Suprapubic skin (tissue), 3 donors: Measurements from ENCODE around the gene MYO16.

Experiments
- CTCF ChIP-seq, 2 donors: fragments of 200-600 bp in 1 of 2; fragments of 450-650 bp in 1 of 2; sonication (generic) in 1 of 2; IDR thresholded peaks; one replicate each; pipeline ENCODE4 v1.5.1; 2016 to 2019; ENCODE audit warnings: antibody characterized with exemption in 2 of 2, mild to moderate bottlenecking in 1 of 2, moderate library complexity in 1 of 2
- POLR2AphosphoS5 ChIP-seq, 3 donors: sonication (generic); formaldehyde crosslinking; IDR thresholded peaks; one replicate each; pipeline ENCODE4 v1.6.1; 2017; ENCODE audit warnings: antibody characterized with exemption in 3 of 3

- TF ChIP-seq CTCF (IDR thresholded peaks at IDR 0.05) (no peak), POLR2AphosphoS5 (IDR thresholded peaks at IDR 0.05) (no peak)
Observed at GRCh38 chr13:109012115-109012514, 382.7 kb downstream of the MYO16 start.
